Naive thymus-derived CD8-positive, alpha-beta T cell (primary cell): Measurements from ENCODE around the gene FAM186B. TPM values are rescaled to one million over a fixed set of nuclear protein-coding genes. Genes with fewer than 3 reads are reported as not detected.

Experiments used
- ATAC-seq, 2 donors: fragments of 150-1000 bp; cut with Tn5 transposase in 1 of 2; sonication (Bioruptor Pico), chemical (Tn5 transposase) in 1 of 2; 1 replicate in 1 of 2; 2 replicates in 1 of 2; pipeline ENCODE4 v1.10.0; 2021; ENCODE audit warnings: mild to moderate bottlenecking in 2 of 2, moderate library complexity in 2 of 2
- POLR2A ChIA-PET: fragments of 350-600 bp; sonication (Branson Sonifier 250); formaldehyde crosslinking; loops from one replicate; lab custom pipeline; 2021; ENCODE audit warnings: antibody characterized with exemption; lab: Charles Lee
- DNase-seq, 10 donors: peaks; one replicate each; pipeline versions ENCODE4 v3.0.0 to v3.0.0-alpha.2; 2020 to 2022
- H3K27ac Mint-ChIP-seq, 10 donors: one replicate each; pipeline ENCODE4 v1.8.0; 2020 to 2022; ENCODE audit warnings: mild to moderate bottlenecking in 10 of 10, mixed read lengths in 10 of 10, moderate library complexity in 4 of 10, inconsistent platforms in 1 of 10
- H3K27me3 Mint-ChIP-seq, 5 donors: one replicate each; pipeline ENCODE4 v1.8.0; 2021 to 2022; ENCODE audit warnings: mixed read lengths in 5 of 5
- H3K36me3 Mint-ChIP-seq, 3 donors: one replicate each; pipeline ENCODE4 v1.8.0; 2020 to 2022; ENCODE audit warnings: mixed read lengths in 3 of 3, mild to moderate bottlenecking in 2 of 3, inconsistent platforms in 1 of 3
- H3K4me1 Mint-ChIP-seq, 4 donors: one replicate each; pipeline ENCODE4 v1.8.0; 2021 to 2022; ENCODE audit warnings: mixed read lengths in 4 of 4
- H3K4me3 Mint-ChIP-seq, 10 donors: one replicate each; pipeline ENCODE4 v1.8.0; 2020 to 2022; ENCODE audit warnings: mild to moderate bottlenecking in 10 of 10, mixed read lengths in 10 of 10, moderate library complexity in 6 of 10, inconsistent platforms in 1 of 10
- H3K9me3 Mint-ChIP-seq, 9 donors: one replicate each; pipeline ENCODE4 v1.8.0; 2020 to 2022; ENCODE audit warnings: mixed read lengths in 9 of 9, mild to moderate bottlenecking in 3 of 9, inconsistent platforms in 1 of 9, moderate library complexity in 1 of 9
- polyA plus RNA-seq, 3 donors: library from polyadenylated mRNA; unstranded; fragments of 300-500 nt; fragmentation: Illumina TruSeq; gene quantifications; one replicate each; pipeline ENCODE4 v1.2.3, GENCODE V29; 2021
- total RNA-seq, 8 experiments: library from RNA in 2 of 8; stranded (reverse) in 2 of 8; gene quantifications; one replicate each; pipeline ENCODE4 v1.2.3 and lab custom pipeline; 2021 to 2026

The FAM186B gene
- total and polyA plus RNA-seq, 5 experiments from 2014 or later: 0.14 to 0.33 (median 0.31) TPM; not detected in 2

DNA sequence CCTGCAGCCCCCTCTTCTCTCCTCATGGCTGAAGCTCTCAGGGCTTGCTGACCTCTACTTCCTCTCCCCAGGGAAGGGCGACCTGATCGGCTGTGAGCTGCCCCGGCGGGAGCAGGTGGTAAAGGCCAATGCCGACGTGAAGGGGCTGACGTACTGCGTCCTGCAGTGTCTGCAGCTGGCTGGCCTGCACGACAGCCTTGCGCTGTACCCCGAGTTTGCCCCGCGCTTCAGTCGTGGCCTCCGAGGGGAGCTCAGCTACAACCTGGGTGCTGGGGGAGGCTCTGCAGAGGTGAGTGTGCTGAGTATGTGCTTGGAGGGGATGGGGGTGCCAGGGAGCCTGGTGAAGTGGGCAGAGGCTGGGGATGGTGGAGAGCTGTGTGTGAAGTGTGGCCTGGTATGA is 51.2 kb downstream of the FAM186B start:
- H3K4me1 Mint-ChIP-seq: peaks cover 4 to 36% (median 22%) of the 10 kb centered on the region in 4 donors
- no peak overlapping the region for H3K4me3 Mint-ChIP-seq
- DNase-seq: no peak
- H3K9me3 Mint-ChIP-seq: no peaks in the 10 kb centered on the region
- H3K36me3 Mint-ChIP-seq: peaks cover 0 to 19% (median 4%) of the 10 kb centered on the region in 3 donors
- no peak for ATAC-seq
- POLR2A ChIA-PET: interaction anchor here (0.9 to 1.7 kb wide), 4 partner anchors 12 to 188 kb away, joined by 3 to 8 read pairs (median 3); partner anchors contain the start of gene MCRS1
- no peak overlapping the region for H3K27ac Mint-ChIP-seq
- H3K27me3 Mint-ChIP-seq: no peaks in the 10 kb centered on the region

- Mint-ChIP-seq H3K4me3 (no peak overlapping the region), H3K4me1 (peaks cover 6 to 43% (median 25%) of the 10 kb centered on the region in 4 donors), H3K9me3 (no peaks in the 10 kb centered on the region), H3K27ac (peak overlapping the region in 3 of 10 donors; percentile 11 to 80 (median 30)), H3K27me3 (no peaks in the 10 kb centered on the region), H3K36me3 (peaks cover 0 to 13% (median 2%) of the 10 kb centered on the region in 3 donors)
- ATAC-seq: peak; percentile 53 to 71
- POLR2A ChIA-PET: interaction anchor here (0.9 to 1.7 kb wide), 3 partner anchors 14 to 187 kb away, joined by 3 to 8 read pairs (median 3); partner anchors contain the start of gene MCRS1
- peak in 2 of 10 donors; percentile 37 to 47 for DNase-seq
These were observed 51.8 kb downstream of the FAM186B start for GRCh38 chr12:49553512-49554088.

DNA sequence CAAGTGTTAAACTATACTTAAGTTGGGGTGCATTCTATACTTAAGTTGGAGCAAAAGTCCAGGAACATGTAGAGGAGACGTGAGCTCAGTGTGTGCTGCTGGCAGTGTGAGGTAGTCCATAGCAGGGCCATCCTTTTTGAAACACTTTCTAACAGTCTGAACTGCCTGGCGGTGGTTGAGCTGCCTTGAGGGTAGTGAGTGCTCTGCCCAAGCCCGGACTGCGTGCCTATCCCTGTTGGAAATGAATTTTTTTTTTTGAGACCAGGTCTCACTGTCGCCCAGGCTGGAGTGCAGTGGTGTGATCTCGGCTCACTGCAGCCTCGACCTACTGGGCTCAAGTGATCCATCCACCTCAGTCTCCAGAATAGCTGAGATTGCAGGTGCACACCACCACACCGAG is 52.5 kb downstream of the FAM186B start:
- peaks cover 12 to 50% (median 29%) of the 10 kb centered on the region in 4 donors for H3K4me1 Mint-ChIP-seq
- ATAC-seq (no peak), DNase-seq (no peak)
- peaks cover 0 to 8% (median 0%) of the 10 kb centered on the region in 3 donors for H3K36me3 Mint-ChIP-seq
- POLR2A ChIA-PET: interaction anchor here (0.6 to 0.7 kb wide), 2 partner anchors 14 to 215 kb away, joined by 3 to 4 read pairs; no protein-coding TSS in a partner anchor
- H3K9me3 Mint-ChIP-seq: no peaks in the 10 kb centered on the region
- H3K27ac Mint-ChIP-seq: peak overlapping the region in 2 of 10 donors; percentile 16 to 41
- no peak overlapping the region for H3K4me3 Mint-ChIP-seq
- H3K27me3 Mint-ChIP-seq: peaks cover 0 to 3% (median 0%) of the 10 kb centered on the region in 5 donors

DNA sequence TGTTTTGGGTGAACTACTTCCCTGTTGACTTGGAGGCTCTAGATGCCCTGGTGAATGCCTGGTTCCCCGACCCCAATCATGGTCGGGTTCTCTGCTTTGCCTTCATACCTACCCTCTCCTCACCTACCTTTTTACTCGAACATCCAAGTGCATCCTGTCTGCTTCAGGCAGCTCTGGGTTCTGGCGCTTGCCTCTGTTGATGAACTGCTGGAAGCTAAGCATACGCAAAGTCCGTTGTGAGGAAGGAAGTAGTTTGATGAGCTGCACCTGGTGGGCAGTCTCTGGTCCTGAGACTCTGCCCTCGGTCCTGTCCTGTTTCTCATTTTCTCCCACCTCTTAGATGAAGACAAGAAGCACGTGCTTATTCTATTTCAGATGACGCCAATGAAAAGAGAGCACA is 53.0 kb downstream of the FAM186B start:
- Mint-ChIP-seq H3K4me3 (no peak overlapping the region), H3K27me3 (peaks cover 0 to 3% (median 0%) of the 10 kb centered on the region in 5 donors), H3K4me1 (peaks cover 12 to 52% (median 30%) of the 10 kb centered on the region in 4 donors), H3K9me3 (no peaks in the 10 kb centered on the region), H3K27ac (peak overlapping the region in 2 of 10 donors; percentile 26 to 41), H3K36me3 (peaks cover 0 to 8% (median 0%) of the 10 kb centered on the region in 3 donors)
- no peak for DNase-seq
- POLR2A ChIA-PET: interaction anchor here (0.6 to 0.7 kb wide), 2 partner anchors 15 to 216 kb away, joined by 3 to 4 read pairs; no protein-coding TSS in a partner anchor
- no peak for ATAC-seq

DNA sequence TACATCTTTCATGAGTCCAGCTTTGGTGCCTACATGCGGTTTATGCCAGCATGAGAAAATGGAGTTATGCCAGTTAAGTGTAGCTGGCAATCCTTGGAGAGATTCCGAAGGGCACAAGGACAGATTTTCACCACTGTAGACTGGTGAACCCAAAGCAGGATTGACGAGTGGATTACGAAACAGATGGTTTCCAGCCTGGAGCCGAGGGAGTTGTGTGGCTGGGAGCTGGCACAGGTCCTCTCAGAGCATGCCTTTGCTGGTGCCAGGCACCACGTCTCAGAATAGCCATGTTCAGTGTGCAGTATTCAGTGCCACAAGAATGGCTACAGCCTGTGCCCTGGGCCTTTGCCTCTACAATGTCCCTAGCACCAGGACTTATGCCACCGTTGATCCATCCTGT is 53.4 kb downstream of the FAM186B start:
- Mint-ChIP-seq H3K4me3 (no peak overlapping the region), H3K9me3 (no peaks in the 10 kb centered on the region), H3K27me3 (peaks cover 0 to 5% (median 0%) of the 10 kb centered on the region in 5 donors), H3K4me1 (peaks cover 12 to 51% (median 30%) of the 10 kb centered on the region in 4 donors), H3K36me3 (peaks cover 0 to 8% (median 0%) of the 10 kb centered on the region in 3 donors), H3K27ac (no peak overlapping the region)
- ATAC-seq (no peak), DNase-seq (no peak)
- POLR2A ChIA-PET: interaction anchor here (0.7 kb wide), 1 partner anchor 15 kb away, joined by 3 read pairs; no protein-coding TSS in a partner anchor

DNA sequence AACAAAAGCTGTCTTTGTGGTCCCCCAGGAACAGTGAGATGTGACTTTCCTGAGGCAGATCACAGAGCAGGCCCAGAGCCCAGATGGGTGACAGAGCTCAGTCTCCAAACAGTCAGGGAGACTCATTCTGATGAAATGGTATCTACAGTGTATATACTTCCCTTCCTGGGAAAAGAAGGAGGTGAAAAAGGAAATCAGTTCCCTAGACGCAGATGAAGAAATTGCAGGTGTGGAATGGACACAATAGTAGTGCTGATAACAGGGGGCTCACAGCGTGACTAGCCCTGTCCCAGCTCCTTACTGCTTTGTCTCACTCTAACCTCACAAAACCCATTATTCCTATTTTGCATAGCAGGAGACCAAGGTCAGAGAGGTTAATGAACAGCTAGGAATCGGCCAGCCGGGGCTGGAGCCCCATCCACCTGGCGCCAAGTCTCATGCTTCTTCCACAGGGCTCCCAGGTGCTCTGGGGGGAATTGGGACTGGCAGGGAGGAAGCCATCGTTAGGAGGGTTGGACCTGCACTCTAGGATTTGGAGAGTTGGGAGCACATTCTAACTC is 54.7 kb downstream of the FAM186B start:
- H3K4me3 Mint-ChIP-seq: peak overlapping the region in 7 of 10 donors; percentile 12 to 33 (median 23)
- ATAC-seq (no peak), DNase-seq (no peak)
- H3K27me3 Mint-ChIP-seq: peaks cover 0 to 5% (median 0%) of the 10 kb centered on the region in 5 donors
- no peaks in the 10 kb centered on the region for H3K9me3 Mint-ChIP-seq
- H3K27ac Mint-ChIP-seq: peak overlapping the region in 5 of 10 donors; percentile 15 to 63 (median 52)
- POLR2A ChIA-PET: interaction anchor here (1.3 to 4.2 kb wide), 3 partner anchors 12 to 73 kb away, joined by 3 to 24 read pairs (median 3); partner anchors contain the start of genes KCNH3 and PRPF40B
- H3K4me1 Mint-ChIP-seq: peaks cover 8 to 42% (median 21%) of the 10 kb centered on the region in 4 donors
- H3K36me3 Mint-ChIP-seq: no peaks in the 10 kb centered on the region

- no peaks in the 10 kb centered on the region for H3K9me3 Mint-ChIP-seq
- H3K36me3 Mint-ChIP-seq: no peaks in the 10 kb centered on the region
- ATAC-seq: no peak
- peaks cover 8 to 44% (median 22%) of the 10 kb centered on the region in 4 donors for H3K4me1 Mint-ChIP-seq
- peak overlapping the region; percentile 12 to 91 (median 84) for H3K4me3 Mint-ChIP-seq
- POLR2A ChIA-PET: interaction anchor here (1.3 to 4.2 kb wide), 3 partner anchors 11 to 74 kb away, joined by 3 to 24 read pairs (median 3); partner anchors contain the start of genes KCNH3 and PRPF40B
- peak overlapping the region in 6 of 10 donors; percentile 52 to 89 (median 75) for H3K27ac Mint-ChIP-seq
- peaks cover 0 to 5% (median 0%) of the 10 kb centered on the region in 5 donors for H3K27me3 Mint-ChIP-seq
- no peak for DNase-seq
These were observed 55.4 kb downstream of the FAM186B start for GRCh38 chr12:49549735-49550692.

- Mint-ChIP-seq H3K4me3 (peak overlapping the region; percentile 79 to 91 (median 84)), H3K27me3 (peaks cover 0 to 5% (median 0%) of the 10 kb centered on the region in 5 donors), H3K9me3 (no peaks in the 10 kb centered on the region), H3K4me1 (peaks cover 8 to 51% (median 26%) of the 10 kb centered on the region in 4 donors), H3K27ac (peak overlapping the region in 9 of 10 donors; percentile 41 to 89 (median 77)), H3K36me3 (no peaks in the 10 kb centered on the region)
- POLR2A ChIA-PET: interaction anchor here (0.7 to 4.2 kb wide), 4 partner anchors 10 to 182 kb away, joined by 3 to 24 read pairs (median 6); partner anchors contain the start of genes KCNH3 and MCRS1
- ATAC-seq: peak; percentile 60 to 73
- peak in 8 of 10 donors; percentile 20 to 47 (median 40) for DNase-seq
These were observed 56.4 kb downstream of the FAM186B start for GRCh38 chr12:49548822-49549648.

DNA sequence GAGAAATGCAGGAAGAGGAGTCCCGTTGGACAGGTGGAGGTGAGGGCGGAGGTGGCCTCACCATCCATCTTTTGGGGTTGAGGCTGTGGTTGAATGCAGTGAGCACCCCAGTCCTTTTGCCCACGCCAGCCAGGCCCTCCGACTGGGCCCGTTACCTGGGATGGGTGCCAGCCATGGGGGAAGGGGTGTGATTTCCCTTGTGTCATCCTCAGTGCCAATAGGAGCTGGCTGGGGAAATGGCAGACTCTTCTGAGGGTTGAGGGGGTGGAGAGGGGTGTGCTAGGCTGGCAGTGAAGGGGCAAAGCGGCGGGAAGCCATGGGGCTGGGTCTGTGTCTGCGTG is 57.0 kb downstream of the FAM186B start:
- ATAC-seq: no peak
- POLR2A ChIA-PET: interaction anchor here (0.7 to 4.2 kb wide), 4 partner anchors 9 to 182 kb away, joined by 3 to 24 read pairs (median 6); partner anchors contain the start of genes KCNH3 and MCRS1

GRCh38 chr12:49547090-49547690 is 58.2 kb downstream of the FAM186B start:
- Mint-ChIP-seq H3K4me3 (peak overlapping the region in 4 of 10 donors; percentile 10 to 29 (median 14)), H3K27me3 (peaks cover 0 to 5% (median 0%) of the 10 kb centered on the region in 5 donors), H3K4me1 (peaks cover 12 to 52% (median 26%) of the 10 kb centered on the region in 4 donors), H3K9me3 (no peaks in the 10 kb centered on the region), H3K27ac (peak overlapping the region in 4 of 10 donors; percentile 12 to 51 (median 30)), H3K36me3 (no peaks in the 10 kb centered on the region)
- POLR2A ChIA-PET: interaction anchor here (4.2 kb wide), 1 partner anchor 8 kb away, joined by 24 read pairs; the partner anchor contains the start of gene KCNH3
- ATAC-seq (no peak), DNase-seq (no peak)

More for the DNA sequence above, 57.0 kb downstream of the FAM186B start:
- H3K27ac Mint-ChIP-seq: peak overlapping the region in 6 of 10 donors; percentile 29 to 92 (median 76)
- H3K4me1 Mint-ChIP-seq: peaks cover 8 to 51% (median 26%) of the 10 kb centered on the region in 4 donors
- no peaks in the 10 kb centered on the region for H3K9me3 Mint-ChIP-seq
- H3K36me3 Mint-ChIP-seq: no peaks in the 10 kb centered on the region
- H3K27me3 Mint-ChIP-seq: peaks cover 0 to 5% (median 0%) of the 10 kb centered on the region in 5 donors
- no peak for DNase-seq
- H3K4me3 Mint-ChIP-seq: peak overlapping the region; percentile 79 to 91 (median 84)
